Activated CD4-positive, alpha-beta T cell treated with anti-CD3 and anti-CD28 coated beads, Interleukin-2, amount 50 U/mL, for 4 hours (primary cell): ENCODE data around the gene PDLIM3.
"Not testable (repeated sequence)": the region's sequence is repeated elsewhere in the genome, so short reads cannot be mapped to it uniquely, and the experiment has no call there.

Experiments used
- DNase-seq, 2 experiments: peaks; one replicate each; pipeline ENCODE4 v3.0.0-alpha.2; 2020

Gene PDLIM3

GRCh38 chr4:185534866-185535611, at the start of gene PDLIM3:
Gene PDLIM3 (minus strand): TSS chr4:185535507. CDS start chr4:185535434, 73 bp downstream.
- DNase-seq = no peak

GRCh38 chr4:185583813-185584212, 48.5 kb upstream of the PDLIM3 start:
- DNase-seq = no peak

- DNase-seq = no peak
Measured at GRCh38 chr4:185582651-185583400, 47.5 kb upstream of the PDLIM3 start.

- DNase-seq = no peak
Measured at GRCh38 chr4:185580699-185581098, 45.4 kb upstream of the PDLIM3 start.

GRCh38 chr4:185578284-185578683, 43.0 kb upstream of the PDLIM3 start:
- no peak for DNase-seq

- no peak for DNase-seq
Measured at GRCh38 chr4:185576962-185577950, 41.9 kb upstream of the PDLIM3 start.

- DNase-seq = no peak
Measured at GRCh38 chr4:185576314-185576961, 41.1 kb upstream of the PDLIM3 start.

- no peak for DNase-seq
Measured at GRCh38 chr4:185573651-185574199, 38.4 kb upstream of the PDLIM3 start.

- no peak for DNase-seq
Measured at GRCh38 chr4:185570727-185571126, 35.4 kb upstream of the PDLIM3 start.

- no peak for DNase-seq
Measured at GRCh38 chr4:185567381-185568376, 32.4 kb upstream of the PDLIM3 start.

- DNase-seq = no peak
Measured at GRCh38 chr4:185566972-185567371, 31.7 kb upstream of the PDLIM3 start.

- no peak for DNase-seq
Measured at GRCh38 chr4:185566425-185566824, 31.1 kb upstream of the PDLIM3 start.

- no peak for DNase-seq
Measured at GRCh38 chr4:185565696-185566095, 30.4 kb upstream of the PDLIM3 start.

- DNase-seq = no peak
Measured at GRCh38 chr4:185564349-185564748, 29.0 kb upstream of the PDLIM3 start.

- no peak for DNase-seq
Measured at GRCh38 chr4:185562531-185562930, 27.2 kb upstream of the PDLIM3 start.

- DNase-seq = no peak
Measured at GRCh38 chr4:185560316-185560715, 25.0 kb upstream of the PDLIM3 start.

GRCh38 chr4:185559915-185560281, 24.6 kb upstream of the PDLIM3 start:
- no peak for DNase-seq

- DNase-seq = not testable (repeated sequence)
Measured at GRCh38 chr4:185559251-185559914, 24.1 kb upstream of the PDLIM3 start.

- no peak for DNase-seq
Measured at GRCh38 chr4:185554365-185555126, 19.2 kb upstream of the PDLIM3 start.

GRCh38 chr4:185552254-185552653, 16.9 kb upstream of the PDLIM3 start:
- no peak for DNase-seq
